Measurements from ENCODE around the gene MRM1.

MRM1 gene

GRCh38 chr17:36602030-36602748 is 806 bp downstream of the MRM1 start:
- DNase-seq: no peak

- DNase-seq: peak; percentile 70
These were observed 1.6 kb downstream of the MRM1 start for GRCh38 chr17:36602924-36603384.

GRCh38 chr17:36605028-36605427 is 3.6 kb downstream of the MRM1 start:
- DNase-seq: peak; percentile 2

- DNase-seq: peak; percentile 35
These were observed 6.9 kb downstream of the MRM1 start for GRCh38 chr17:36608280-36608679.

GRCh38 chr17:36608794-36609497 is 7.6 kb downstream of the MRM1 start:
- DNase-seq: peak; percentile 65

- DNase-seq: peak; percentile 28
These were observed 8.1 kb downstream of the MRM1 start for GRCh38 chr17:36609498-36609862.

- DNase-seq: no peak
These were observed 9.1 kb downstream of the MRM1 start for GRCh38 chr17:36610474-36610873.

- DNase-seq: no peak
These were observed 10.1 kb downstream of the MRM1 start for GRCh38 chr17:36611345-36612072.

- no peak for DNase-seq
These were observed 10.9 kb downstream of the MRM1 start for GRCh38 chr17:36612323-36612722.

- no peak for DNase-seq
These were observed 11.8 kb downstream of the MRM1 start for GRCh38 chr17:36613155-36613554.

- DNase-seq: no peak
These were observed 12.7 kb downstream of the MRM1 start for GRCh38 chr17:36614081-36614480.

GRCh38 chr17:36614933-36615332 is 13.6 kb downstream of the MRM1 start:
- no peak for DNase-seq

GRCh38 chr17:36616061-36617029 is 15.0 kb downstream of the MRM1 start:
- DNase-seq: no peak

GRCh38 chr17:36617773-36618172 is 16.4 kb downstream of the MRM1 start:
- no peak for DNase-seq

GRCh38 chr17:36623281-36623680 is 21.9 kb downstream of the MRM1 start:
- no peak for DNase-seq

- no peak for DNase-seq
These were observed 23.8 kb downstream of the MRM1 start for GRCh38 chr17:36625188-36625587.

- DNase-seq: no peak
These were observed 25.7 kb downstream of the MRM1 start for GRCh38 chr17:36627101-36627500.

GRCh38 chr17:36628576-36628975 is 27.2 kb downstream of the MRM1 start:
- no peak for DNase-seq

- peak; percentile 89 for DNase-seq
These were observed 28.0 kb downstream of the MRM1 start for GRCh38 chr17:36629252-36629847.

- DNase-seq: no peak
These were observed 28.7 kb downstream of the MRM1 start for GRCh38 chr17:36629970-36630502.

GRCh38 chr17:36631022-36631421 is 29.6 kb downstream of the MRM1 start:
- DNase-seq: no peak
